MCF 10A (cell line): ENCODE results near the gene DPH1. TPM values are rescaled to one million over a fixed set of nuclear protein-coding genes. Genes with fewer than 3 reads are reported as not detected.

Experiments used
- BruUV-seq: library from RNA; stranded (reverse); fragments of 400-500 nt; replicated peaks from 2 replicates; lab custom pipeline; 2021; lab: Mats Ljungman, UMichigan
- CTCF ChIA-PET: fragments of 300-600 bp; sonication (Branson Sonifier 250); formaldehyde crosslinking; extraction: SDS; loops from one replicate; lab custom pipeline; 2021; ENCODE audit warnings: antibody characterized with exemption, inconsistent platforms; lab: Yijun Ruan, JAX
- POLR2A ChIA-PET: fragments of 300-600, 350-650 bp; sonication (Branson Sonifier 250); formaldehyde crosslinking; extraction: SDS; loops from one replicate; lab custom pipeline; 2020; ENCODE audit warnings: antibody characterized with exemption, inconsistent platforms; lab: Yijun Ruan, JAX
- DNase-seq: peaks from one replicate; pipeline ENCODE4 v3.0.0-alpha.2; 2018; ENCODE audit not compliant: unreplicated experiment
- H3K27ac Mint-ChIP-seq: one replicate; pipeline ENCODE4 v1.8.0; 2022; ENCODE audit warnings: mild to moderate bottlenecking, low read depth, mixed read lengths; ENCODE audit not compliant: unreplicated experiment
- H3K27me3 Mint-ChIP-seq: one replicate; pipeline ENCODE4 v1.8.0; 2022; ENCODE audit warnings: mixed read lengths; ENCODE audit not compliant: insufficient read depth, unreplicated experiment
- H3K36me3 Mint-ChIP-seq: one replicate; pipeline ENCODE4 v1.8.0; 2022; ENCODE audit warnings: mild to moderate bottlenecking, moderate library complexity, mixed read lengths; ENCODE audit not compliant: insufficient read depth, unreplicated experiment
- H3K4me1 Mint-ChIP-seq: one replicate; pipeline ENCODE4 v1.8.0; 2022; ENCODE audit warnings: mixed read lengths; ENCODE audit not compliant: insufficient read depth, unreplicated experiment
- H3K4me3 Mint-ChIP-seq: one replicate; pipeline ENCODE4 v1.8.0; 2022; ENCODE audit warnings: mild to moderate bottlenecking, moderate library complexity, mixed read lengths; ENCODE audit not compliant: unreplicated experiment
- H3K9me3 Mint-ChIP-seq: one replicate; pipeline ENCODE4 v1.8.0; 2022; ENCODE audit warnings: mixed read lengths; ENCODE audit not compliant: unreplicated experiment
- CTCF ChIP-seq: fragments of 200-600 bp; IDR thresholded peaks from one replicate; pipeline ENCODE4 v1.8.0; 2022; ENCODE audit warnings: antibody characterized with exemption, mild to moderate bottlenecking; ENCODE audit not compliant: unreplicated experiment
- intact Hi-C: fragments of 100-400 bp; cut with micrococcal nuclease; formaldehyde crosslinking; loops from 2 replicates; pipeline ENCODE4 v1.14.1; 2022
- total RNA-seq: library from RNA; stranded (reverse); gene quantifications from 2 replicates; pipeline ENCODE4 v1.2.3, GENCODE V29; 2022

The DPH1 gene
- total RNA-seq, 1 experiment from 2014 or later, result 45.2 TPM

GRCh38 chr17:2018716-2019510 is 11.0 kb upstream of the DPH1 start:
- H3K36me3 Mint-ChIP-seq, result no peaks in the 10 kb centered on the region
- H3K27me3 Mint-ChIP-seq, result no peaks in the 10 kb centered on the region
- H3K4me1 Mint-ChIP-seq, result peaks cover 19% of the 10 kb centered on the region
- no peaks in the 10 kb centered on the region for H3K9me3 Mint-ChIP-seq
- BruUV-seq, result no TSS peak
- DNase-seq, result no peak
- ChIA-PET CTCF (interaction anchor here (1.4 kb wide), 1 partner anchor 109 kb away, joined by 4 read pairs; no protein-coding TSS in a partner anchor), POLR2A (interaction anchor here (1.4 kb wide), 1 partner anchor 10 kb away, joined by 6 read pairs; the partner anchor contains the start of gene DPH1)
- H3K4me3 Mint-ChIP-seq, result no peak overlapping the region
- no peak overlapping the region for H3K27ac Mint-ChIP-seq
- TF ChIP-seq CTCF, result no peak
- intact Hi-C loops, result no loop called here

- H3K4me3 Mint-ChIP-seq, result no peak overlapping the region
- no peak for DNase-seq
- no peak overlapping the region for H3K27ac Mint-ChIP-seq
- CTCF ChIA-PET, result interaction anchor here (1.4 kb wide), 2 partner anchors 110 to 225 kb away, joined by 3 to 4 read pairs; no protein-coding TSS in a partner anchor
- POLR2A ChIA-PET, result interaction anchor here (1.1 to 1.4 kb wide), 3 partner anchors 8 to 20 kb away, joined by 3 to 6 read pairs (median 4); partner anchors contain the start of gene DPH1
- TF ChIP-seq CTCF, result no peak
- no peaks in the 10 kb centered on the region for H3K36me3 Mint-ChIP-seq
- peaks cover 11% of the 10 kb centered on the region for H3K4me1 Mint-ChIP-seq
- intact Hi-C loops, result no loop called here
- H3K9me3 Mint-ChIP-seq, result no peaks in the 10 kb centered on the region
- H3K27me3 Mint-ChIP-seq, result no peaks in the 10 kb centered on the region
- BruUV-seq, result no TSS peak
Measured at GRCh38 chr17:2019723-2020122, 10.2 kb upstream of the DPH1 start.

- TF ChIP-seq CTCF, result no peak
- no peak overlapping the region for H3K4me3 Mint-ChIP-seq
- H3K4me1 Mint-ChIP-seq, result peaks cover 6% of the 10 kb centered on the region
- no peak overlapping the region for H3K27ac Mint-ChIP-seq
- H3K9me3 Mint-ChIP-seq, result no peaks in the 10 kb centered on the region
- ChIA-PET CTCF (interaction anchor here (0.7 to 1.4 kb wide), 3 partner anchors 14 to 224 kb away, joined by 3 to 4 read pairs (median 3); no protein-coding TSS in a partner anchor), POLR2A (interaction anchor here (1.1 to 1.3 kb wide), 2 partner anchors 9 to 21 kb away, joined by 3 to 4 read pairs; no protein-coding TSS in a partner anchor)
- no peaks in the 10 kb centered on the region for H3K27me3 Mint-ChIP-seq
- H3K36me3 Mint-ChIP-seq, result no peaks in the 10 kb centered on the region
- intact Hi-C loops, result no loop called here
- BruUV-seq, result no TSS peak
- no peak for DNase-seq
Measured at GRCh38 chr17:2020721-2021120, 9.2 kb upstream of the DPH1 start.

- ChIA-PET CTCF (interaction anchor here (0.6 to 7.4 kb wide), 4 partner anchors 82 to 242 kb away, joined by 3 to 124 read pairs (median 3); no protein-coding TSS in a partner anchor), POLR2A (interaction anchor here (1.7 to 4.9 kb wide), 3 partner anchors 10 to 113 kb away, joined by 8 to 50 read pairs (median 24); no protein-coding TSS in a partner anchor)
- no peak for DNase-seq
- Mint-ChIP-seq H3K36me3 (no peaks in the 10 kb centered on the region), H3K4me3 (no peak overlapping the region), H3K9me3 (no peaks in the 10 kb centered on the region), H3K4me1 (peaks cover 11% of the 10 kb centered on the region), H3K27ac (no peak overlapping the region), H3K27me3 (no peaks in the 10 kb centered on the region)
- no TSS peak for BruUV-seq
- no peak for TF ChIP-seq CTCF
- intact Hi-C loops, result no loop called here
Measured at GRCh38 chr17:2022647-2023240, 7.2 kb upstream of the DPH1 start.
